Ureter (tissue), 1 donor: ENCODE results near the gene CD63. TPM values are rescaled to one million over a fixed set of nuclear protein-coding genes. Genes with fewer than 3 reads are reported as not detected.

ENCODE experiments used
- DNase-seq: peaks from one replicate; pipeline ENCODE4 v3.0.0-alpha.2; 2020; ENCODE audit warnings: low spot score
- total RNA-seq: library from RNA; stranded (reverse); gene quantifications from one replicate; pipeline ENCODE4 v1.2.4, GENCODE V29; 2023
- donor health status: DM: yes; HTN: yes; CAD: no.

CD63 gene
- total RNA-seq, 1 donor from 2014 or later: 905 TPM

DNA sequence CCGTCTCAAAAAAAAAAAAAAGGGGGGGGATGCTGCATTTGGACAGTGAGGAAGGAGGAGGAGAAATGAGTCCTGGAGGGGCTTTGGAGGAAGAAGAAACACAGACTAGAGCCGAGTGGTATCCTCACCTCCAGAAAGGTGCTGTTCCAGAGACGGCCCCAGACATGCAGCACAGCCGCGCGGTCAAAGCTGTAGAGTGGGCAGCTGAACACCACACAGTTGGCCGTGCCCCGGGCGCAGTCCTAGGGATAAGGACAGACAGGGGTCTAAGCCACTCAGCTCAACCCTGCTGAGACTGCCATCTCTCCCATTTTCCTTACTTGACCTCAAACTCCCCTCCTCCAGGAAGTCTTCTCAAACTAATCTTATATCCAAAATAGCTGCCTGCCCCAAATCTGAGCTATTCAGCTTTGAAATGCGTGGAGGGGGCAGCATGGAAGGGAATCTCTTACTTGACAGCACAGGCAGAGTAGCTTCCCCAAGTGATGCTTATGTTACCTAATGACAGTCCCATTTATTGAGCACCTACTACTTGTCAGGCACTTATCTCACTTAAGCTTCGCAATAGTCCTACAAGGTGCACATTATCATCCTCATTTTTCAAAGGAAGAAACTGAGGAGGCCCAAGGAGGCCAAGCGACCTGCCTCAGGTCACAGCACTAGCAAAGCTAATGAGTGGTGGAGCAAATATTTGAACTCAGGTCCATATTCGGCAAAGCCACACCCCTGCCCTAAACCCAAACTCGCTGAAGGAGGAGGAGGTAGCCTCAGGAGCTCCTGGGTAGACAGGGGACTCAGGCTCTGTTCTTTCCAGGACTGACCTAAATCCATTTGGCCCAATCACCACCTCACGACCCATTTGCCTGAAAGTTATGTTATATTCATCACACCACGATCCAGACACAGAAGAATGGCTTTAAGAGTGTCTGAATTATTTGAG, 39.8 kb downstream of the CD63 start:
- no peak for DNase-seq

DNA sequence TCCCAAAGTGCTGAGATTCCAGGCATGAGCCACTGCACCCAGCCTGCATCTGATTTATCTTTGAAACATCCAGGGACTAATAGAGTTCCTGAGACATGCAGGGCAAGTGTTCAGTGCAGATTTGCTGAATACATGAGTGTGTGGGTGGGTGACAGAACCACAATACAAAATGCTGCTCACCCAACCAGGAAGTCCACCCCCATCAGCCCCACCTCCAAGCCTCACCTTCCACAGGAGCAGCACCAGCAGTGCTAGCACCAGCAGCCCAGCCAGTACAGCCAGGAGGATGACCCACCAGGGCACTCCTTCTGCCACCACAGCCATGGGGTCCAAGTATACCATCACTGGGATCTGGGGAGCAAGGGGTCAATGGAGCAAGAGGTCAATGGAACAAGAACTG, 41.1 kb downstream of the CD63 start:
- no peak for DNase-seq

DNA sequence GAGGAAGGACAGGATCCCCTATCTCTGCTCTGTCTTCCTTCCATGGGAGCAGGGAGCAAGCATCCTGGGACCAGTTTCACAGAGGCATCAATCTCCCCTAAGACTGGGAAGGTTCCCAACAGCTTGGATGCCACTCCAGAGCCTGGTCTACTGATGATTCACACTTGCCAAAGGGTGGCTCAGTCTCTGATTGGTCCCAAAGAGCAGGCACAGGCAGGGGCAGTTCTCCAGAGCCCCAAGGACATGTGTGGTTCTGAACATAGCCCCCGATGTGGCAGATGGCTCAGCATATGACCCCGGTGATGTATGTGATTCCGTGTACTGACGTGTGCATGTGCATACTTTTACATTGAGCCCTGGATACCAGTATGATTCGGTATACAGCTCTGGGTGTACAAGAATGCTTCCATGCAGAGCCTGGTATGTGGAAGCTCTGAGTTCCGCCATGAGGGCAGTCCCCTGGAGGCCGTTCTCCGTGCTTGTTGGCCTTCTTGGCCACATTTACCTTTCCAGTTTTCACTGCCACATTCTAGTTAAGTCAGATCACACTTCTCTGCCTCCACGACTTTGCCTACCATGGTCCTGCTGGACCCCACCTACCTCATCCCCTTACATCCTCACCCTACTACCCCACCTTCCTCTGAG, 42.3 kb downstream of the CD63 start:
- no peak for DNase-seq

DNA sequence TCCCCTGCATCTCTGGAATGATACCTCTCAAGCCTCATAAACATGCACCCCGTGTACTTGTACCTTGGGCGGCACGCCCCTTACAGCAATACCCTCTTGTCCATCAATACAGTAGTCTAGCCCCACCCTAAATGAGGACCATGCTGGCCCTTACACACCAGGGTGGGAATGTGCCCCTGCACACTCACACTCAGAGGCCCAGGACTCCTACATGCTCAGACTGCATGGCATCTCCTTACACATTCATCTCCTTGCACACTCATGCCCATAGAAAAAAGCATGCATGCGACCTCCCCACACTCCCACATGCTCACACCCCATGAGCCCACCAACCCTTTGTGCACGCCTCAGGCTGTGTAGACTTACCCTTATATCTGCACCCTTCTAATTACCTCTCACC, 43.1 kb downstream of the CD63 start:
- no peak for DNase-seq

DNA sequence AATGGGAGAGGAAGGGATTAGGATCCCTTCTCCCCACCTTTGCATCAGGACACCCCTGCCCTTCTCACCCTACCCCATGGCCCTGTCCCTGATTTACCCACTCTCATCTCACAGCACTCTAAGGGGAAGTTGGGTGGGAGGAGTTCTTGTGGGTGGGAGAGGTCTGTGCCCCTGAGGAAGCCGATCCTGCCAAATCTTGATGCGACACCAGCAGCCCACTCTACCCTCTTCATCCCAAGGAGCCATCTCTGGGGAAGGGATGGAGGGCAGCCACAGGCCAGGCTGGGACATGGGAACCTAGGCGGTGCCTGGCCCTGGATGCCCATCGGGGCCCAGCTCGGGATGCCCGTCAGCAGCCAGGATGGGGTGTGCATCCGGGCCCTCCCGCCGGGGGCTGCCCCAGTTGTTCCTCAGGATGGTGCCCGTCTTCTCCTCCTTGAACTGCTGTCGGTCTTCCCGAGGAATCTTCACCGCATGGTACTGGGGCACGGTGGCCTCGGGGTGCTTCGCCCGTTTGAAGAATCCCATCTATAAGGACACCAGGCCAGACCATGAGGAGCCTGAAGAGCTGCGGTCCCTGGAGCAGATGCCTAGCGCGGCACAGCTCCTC, 43.9 kb downstream of the CD63 start:
- no peak for DNase-seq

DNA sequence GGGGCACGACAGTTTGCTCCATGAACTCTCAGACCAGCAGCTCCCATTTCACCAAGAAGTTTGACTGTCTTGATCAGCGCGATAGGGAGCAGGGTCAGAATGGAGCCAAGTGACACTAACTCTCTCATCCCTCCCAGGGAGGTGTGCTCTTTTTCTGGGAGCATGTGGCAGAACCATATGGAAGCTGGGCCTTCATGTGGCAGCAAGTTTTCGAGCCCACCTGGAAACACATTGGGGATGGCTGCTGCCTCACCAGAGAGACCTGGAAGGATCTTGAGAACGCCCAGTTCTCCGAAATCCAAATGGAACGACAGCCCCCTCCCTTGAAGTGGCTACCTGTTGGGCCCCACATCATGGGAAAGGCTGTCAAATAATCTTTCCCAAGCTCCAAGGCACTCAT, 45.1 kb downstream of the CD63 start:
- DNase-seq: no peak

DNA sequence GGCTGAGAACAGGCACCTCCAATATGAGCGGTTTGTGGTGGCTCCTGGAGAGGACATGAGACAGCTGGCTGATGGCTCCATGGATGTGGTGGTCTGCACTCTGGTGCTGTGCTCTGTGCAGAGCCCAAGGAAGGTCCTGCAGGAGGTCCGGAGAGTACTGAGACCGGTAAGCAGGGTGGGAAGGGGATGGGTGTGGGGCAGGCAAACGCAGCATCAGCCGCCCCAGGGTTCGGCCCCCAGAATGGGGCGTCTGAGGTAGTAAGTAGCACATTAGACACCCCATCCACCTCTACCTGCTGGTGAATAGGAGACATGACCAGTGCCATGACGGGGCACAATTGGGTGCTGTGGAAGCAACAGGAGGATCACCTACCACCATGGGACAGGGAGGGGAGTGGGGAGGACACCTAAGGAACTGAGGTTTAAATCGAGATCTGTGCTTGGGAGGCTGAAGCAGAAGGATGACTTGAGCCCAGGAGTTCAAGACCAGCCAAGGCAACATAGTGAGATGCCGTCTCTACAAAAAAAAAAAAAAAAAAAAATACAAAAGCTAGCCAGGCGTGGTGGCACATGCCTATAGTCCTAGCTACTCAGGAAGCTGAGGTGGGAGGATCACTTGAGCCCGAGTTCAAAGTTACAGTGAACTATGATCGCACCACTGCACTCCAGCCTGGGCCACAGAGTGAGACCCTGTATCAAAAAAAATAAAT, 46.6 kb downstream of the CD63 start:
- DNase-seq: no peak

DNA sequence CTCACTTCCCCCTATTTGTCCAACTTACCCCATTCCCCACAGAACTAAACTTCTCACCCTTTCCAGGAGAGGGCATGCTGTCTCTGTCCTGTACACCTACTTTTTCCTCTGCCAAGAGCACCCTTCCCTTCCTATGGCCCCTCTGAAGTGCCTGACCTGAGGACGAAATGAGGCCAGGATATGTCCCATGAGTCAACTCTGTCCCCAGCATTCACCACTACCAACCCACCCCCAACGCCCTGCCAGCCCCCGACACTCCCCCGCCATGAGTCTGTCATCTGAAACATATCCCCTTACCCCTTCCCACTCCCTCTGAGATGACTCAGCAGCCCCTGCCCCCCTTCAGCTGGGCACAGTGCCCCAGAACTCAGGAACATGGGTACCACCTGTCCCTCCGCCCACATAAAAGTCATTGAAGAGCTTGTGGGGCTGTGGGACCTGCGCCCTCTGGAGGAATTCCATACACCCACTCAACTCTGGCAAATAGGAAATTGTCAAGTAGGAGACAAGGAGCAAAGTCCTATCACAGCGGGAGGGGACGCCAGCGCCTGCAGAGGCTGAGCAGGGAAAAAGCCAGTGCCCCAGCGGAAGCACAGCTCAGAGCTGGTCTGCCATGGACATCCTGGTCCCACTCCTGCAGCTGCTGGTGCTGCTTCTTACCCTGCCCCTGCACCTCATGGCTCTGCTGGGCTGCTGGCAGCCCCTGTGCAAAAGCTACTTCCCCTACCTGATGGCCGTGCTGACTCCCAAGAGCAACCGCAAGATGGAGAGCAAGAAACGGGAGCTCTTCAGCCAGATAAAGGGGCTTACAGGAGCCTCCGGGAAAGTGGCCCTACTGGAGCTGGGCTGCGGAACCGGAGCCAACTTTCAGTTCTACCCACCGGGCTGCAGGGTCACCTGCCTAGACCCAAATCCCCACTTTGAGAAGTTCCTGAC, 47.4 kb downstream of the CD63 start:
- no peak for DNase-seq

DNA sequence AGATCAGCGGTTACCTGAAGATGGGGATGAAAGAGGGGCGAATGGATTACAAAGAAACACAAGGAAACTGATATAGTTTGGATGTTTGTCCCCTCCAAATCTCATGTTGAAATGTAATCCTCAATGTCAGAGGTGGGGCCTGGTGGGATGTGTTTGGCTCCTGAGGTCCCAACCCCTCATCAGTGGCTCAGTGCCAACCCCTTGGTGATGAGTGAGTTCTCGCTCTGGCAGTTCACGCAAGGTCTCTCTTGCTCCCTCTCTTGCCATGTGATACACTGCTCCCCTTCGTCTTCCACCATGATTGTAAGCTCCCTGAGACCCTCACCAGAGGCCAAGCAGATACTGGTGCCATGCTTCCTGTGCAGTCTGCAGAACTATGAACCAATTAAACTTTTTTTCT, 49.1 kb downstream of the CD63 start:
- no peak for DNase-seq

DNA sequence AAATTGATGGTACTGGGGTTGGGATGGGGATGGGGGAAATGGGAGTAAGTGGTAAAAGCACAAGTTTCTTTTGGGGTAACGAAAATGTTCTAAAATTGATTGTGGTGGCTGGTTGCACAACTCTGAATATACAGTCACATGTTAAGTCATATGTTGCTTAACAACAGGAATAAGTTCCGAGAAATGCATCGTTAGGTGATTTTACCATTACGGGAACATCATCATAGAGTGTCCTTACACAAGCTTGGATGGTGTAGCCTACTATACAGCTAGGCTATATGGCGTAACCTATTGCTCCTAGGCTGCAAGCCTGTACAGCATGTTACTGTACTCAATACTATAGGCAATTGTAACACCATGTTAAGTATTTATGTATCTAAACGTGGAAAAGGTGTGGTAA, 52.1 kb downstream of the CD63 start:
- no peak for DNase-seq

DNA sequence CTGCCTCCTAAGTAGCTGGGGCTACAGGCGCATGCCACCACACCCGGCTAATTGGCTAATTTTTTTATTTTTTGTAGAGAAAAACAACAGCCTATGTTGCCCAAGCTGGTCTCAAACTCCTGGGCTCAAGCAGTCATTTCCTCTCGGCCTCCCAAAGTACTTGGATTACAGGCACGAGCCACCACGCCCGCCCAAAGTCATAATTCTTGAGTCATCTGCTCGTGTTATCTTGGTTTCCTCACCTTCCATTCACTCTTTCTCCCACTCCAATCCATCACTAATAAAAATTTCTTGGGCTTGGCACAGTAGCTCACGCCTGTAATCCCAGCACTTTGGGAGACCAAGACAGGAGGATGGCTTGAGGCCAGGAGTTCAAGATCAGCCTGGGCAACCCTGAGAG, 53.1 kb downstream of the CD63 start:
- DNase-seq: no peak

Other genes with a start within 250 kb of the CD63 start
- not detected for gene OR6C68, start 236.6 kb downstream of the CD63 start, total RNA-seq
- not detected for gene OR6C4, start 179.4 kb downstream of the CD63 start, total RNA-seq
- not detected for gene OR2AP1, start 156.5 kb downstream of the CD63 start, total RNA-seq
- not detected for gene OR10P1, start 92.1 kb downstream of the CD63 start, total RNA-seq
- 99.7 TPM for gene ITGA7, start 21.1 kb downstream of the CD63 start, total RNA-seq
- gene BLOC1S1, start 13.0 kb downstream of the CD63 start, total RNA-seq: 105 TPM
- 5.8 TPM for gene RDH5, start 8.6 kb downstream of the CD63 start, total RNA-seq
- gene GDF11, start 14.1 kb upstream of the CD63 start, total RNA-seq: 7.2 TPM
- gene SARNP, start 88.7 kb upstream of the CD63 start, total RNA-seq: 61.9 TPM
- 88.4 TPM for gene ORMDL2, start 89.0 kb upstream of the CD63 start, total RNA-seq
- gene DNAJC14, start 100.6 kb upstream of the CD63 start, total RNA-seq: 33.0 TPM
- gene MMP19, start 113.9 kb upstream of the CD63 start, total RNA-seq: 17.7 TPM
- gene PYM1, start 198.9 kb upstream of the CD63 start, total RNA-seq: 40.9 TPM
- 155 TPM for gene DGKA, start 202.2 kb upstream of the CD63 start, total RNA-seq
- 5.8 TPM for gene PMEL, start 237.0 kb upstream of the CD63 start, total RNA-seq
- 23.2 TPM for gene CDK2, start 237.8 kb upstream of the CD63 start, total RNA-seq
- 139 TPM for gene RAB5B, start 245.1 kb upstream of the CD63 start, total RNA-seq